IMR-90 (cell line): ENCODE data around the gene SYN1. TPM values are rescaled to one million over a fixed set of nuclear protein-coding genes. Genes with fewer than 3 reads are reported as not detected.

Source experiments
- ATAC-seq: fragments of 200-7000 bp; cut with Tn5 transposase; 2 replicates; pipeline ENCODE4 v1.9.1; 2020; ENCODE audit warnings: low read depth, mild to moderate bottlenecking, moderate library complexity
- BruUV-seq: library from RNA; stranded (reverse); fragments of 400-500 nt; replicated peaks from 2 replicates; lab custom pipeline; 2021; lab: Mats Ljungman, UMichigan
- CTCF ChIA-PET: fragments of 300-600 bp; formaldehyde crosslinking; extraction: SDS; loops from one replicate; lab custom pipeline; 2021; ENCODE audit warnings: antibody characterized with exemption; lab: Yijun Ruan, JAX
- POLR2A ChIA-PET: fragments of 300-600 bp; sonication (Branson Sonifier 250); formaldehyde crosslinking; loops from one replicate; lab custom pipeline; 2022; ENCODE audit warnings: antibody characterized with exemption; ENCODE audit not compliant: unreplicated experiment; lab: Charles Lee
- DNase-seq: peaks from one replicate; pipeline ENCODE4 v3.0.0; 2013
- H2AFZ ChIP-seq: replicated peaks from 2 replicates; pipeline ENCODE3; 2013; ENCODE audit warnings: low read length, mild to moderate bottlenecking; ENCODE audit not compliant: poor library complexity
- H2AK5ac ChIP-seq: 2 replicates; pipeline ENCODE4 v1.6.1; 2013; ENCODE audit warnings: low read depth, low read length, inconsistent platforms
- H2AK9ac ChIP-seq: replicated peaks from 2 replicates; pipeline ENCODE3; 2013; ENCODE audit warnings: mild to moderate bottlenecking, low read depth, low read length, moderate library complexity; ENCODE audit not compliant: poor library complexity
- H2BK120ac ChIP-seq: 2 replicates; pipeline ENCODE4 v1.6.1; 2013; ENCODE audit warnings: low read depth, low read length, inconsistent platforms
- H2BK15ac ChIP-seq: 3 replicates; pipeline ENCODE4 v1.6.1; 2013; ENCODE audit warnings: low read depth, low read length, inconsistent platforms
- H2BK20ac ChIP-seq: 2 replicates; pipeline ENCODE4 v1.6.1; 2013; ENCODE audit warnings: low read depth, mild to moderate bottlenecking, inconsistent platforms, low read length, moderate library complexity
- H2BK5ac ChIP-seq: 2 replicates; pipeline ENCODE4 v1.6.1; 2013; ENCODE audit warnings: mild to moderate bottlenecking, low read depth, low read length, inconsistent platforms; ENCODE audit not compliant: poor library complexity, severe bottlenecking
- H3K14ac ChIP-seq: replicated peaks from 2 replicates; pipeline ENCODE4 v1.6.1; 2013; ENCODE audit warnings: low read depth, low read length, inconsistent platforms
- H3K18ac ChIP-seq: 2 replicates; pipeline ENCODE4 v1.6.1; 2013; ENCODE audit warnings: low read depth, low read length, control low read depth
- H3K23ac ChIP-seq: 2 replicates; pipeline ENCODE4 v1.6.1; 2013; ENCODE audit warnings: low read depth, low read length, inconsistent platforms
- H3K27ac ChIP-seq: 2 replicates; pipeline ENCODE4 v1.5.1; 2013; ENCODE audit warnings: mild to moderate bottlenecking, control low read depth, low read length; ENCODE audit not compliant: insufficient read depth
- H3K27me3 ChIP-seq: 2 replicates; pipeline ENCODE4 v1.6.1; 2013; ENCODE audit warnings: low read length; ENCODE audit not compliant: control insufficient read depth, insufficient read depth
- H3K36me3 ChIP-seq: 2 replicates; pipeline ENCODE4 v1.6.1; 2013; ENCODE audit warnings: low read length, mixed read lengths; ENCODE audit not compliant: control insufficient read depth, insufficient read depth
- H3K4ac ChIP-seq: 2 replicates; pipeline ENCODE4 v1.6.1; 2013; ENCODE audit warnings: low read depth, low read length, inconsistent platforms
- H3K4me1 ChIP-seq: 2 replicates; pipeline ENCODE4 v1.6.1; 2013; ENCODE audit warnings: low read length, mixed read lengths; ENCODE audit not compliant: control insufficient read depth, insufficient read depth
- H3K4me2 ChIP-seq: 2 replicates; pipeline ENCODE4 v1.6.1; 2013; ENCODE audit warnings: low read depth, mild to moderate bottlenecking, control low read depth, low read length, moderate library complexity
- H3K4me3 ChIP-seq: 2 replicates; pipeline ENCODE4 v1.5.1; 2013; ENCODE audit warnings: low read depth, mild to moderate bottlenecking, control low read depth, low read length, moderate library complexity; ENCODE audit not compliant: insufficient read depth
- H3K56ac ChIP-seq: 2 replicates; pipeline ENCODE4 v1.6.1; 2013; ENCODE audit warnings: low read length, inconsistent platforms; ENCODE audit not compliant: insufficient read depth; ENCODE audit errors: extremely low read depth
- H3K79me1 ChIP-seq, 2 experiments: 2 replicates each; pipeline ENCODE4 v1.6.1; 2013; ENCODE audit warnings: low read length in 2 of 2, inconsistent platforms in 1 of 2, low read depth in 1 of 2
- H3K9ac ChIP-seq: 2 replicates; pipeline ENCODE4 v1.6.1; 2013; ENCODE audit warnings: low read depth, low read length, control low read depth
- H3K9me1 ChIP-seq: 2 replicates; pipeline ENCODE4 v1.6.1; 2013; ENCODE audit warnings: low read length, inconsistent platforms; ENCODE audit not compliant: insufficient read depth
- H3K9me3 ChIP-seq: 2 replicates; pipeline ENCODE4 v1.6.1; 2013; ENCODE audit warnings: low read length; ENCODE audit not compliant: control insufficient read depth, insufficient read depth
- H4K20me1 ChIP-seq: 2 replicates; pipeline ENCODE4 v1.6.1; 2013; ENCODE audit warnings: low read length, inconsistent platforms; ENCODE audit not compliant: insufficient read depth
- H4K5ac ChIP-seq: 2 replicates; pipeline ENCODE4 v1.6.1; 2013; ENCODE audit warnings: mild to moderate bottlenecking, low read depth, low read length, control low read depth
- H4K8ac ChIP-seq, 2 experiments: 2 replicates each; pipeline ENCODE4 v1.6.1; 2013; ENCODE audit warnings: low read depth in 2 of 2, low read length in 2 of 2, control low read depth in 1 of 2, inconsistent platforms in 1 of 2
- H4K91ac ChIP-seq: 2 replicates; pipeline ENCODE4 v1.6.1; 2013; ENCODE audit warnings: low read depth, low read length, inconsistent platforms; ENCODE audit not compliant: insufficient read depth
- CEBPB ChIP-seq: IDR thresholded peaks from 2 replicates; pipeline ENCODE4 v1.6.1; 2012; ENCODE audit warnings: low read depth, low read length, improper control_type of control experiment
- MAZ ChIP-seq: IDR thresholded peaks from 2 replicates; pipeline ENCODE4 v1.6.1; 2012; ENCODE audit warnings: low read depth, mild to moderate bottlenecking, low read length, improper control_type of control experiment, moderate library complexity, borderline replicate concordance
- MXI1 ChIP-seq: IDR thresholded peaks from 2 replicates; pipeline ENCODE4 v1.6.1; 2012; ENCODE audit warnings: low read depth, mild to moderate bottlenecking, low read length, moderate library complexity, borderline replicate concordance
- NFE2L2 ChIP-seq: fragments of 150-350 bp; IDR thresholded peaks from 2 replicates; pipeline ENCODE4 v1.6.1; 2016; ENCODE audit warnings: low read depth, mild to moderate bottlenecking, low read length
- RAD21 ChIP-seq: IDR thresholded peaks from 2 replicates; pipeline ENCODE4 v1.6.1; 2012; ENCODE audit warnings: low read length, improper control_type of control experiment
- RCOR1 ChIP-seq: IDR thresholded peaks from 2 replicates; pipeline ENCODE4 v1.6.1; 2012; ENCODE audit warnings: mild to moderate bottlenecking, low read length, improper control_type of control experiment; ENCODE audit not compliant: insufficient replicate concordance
- RFX5 ChIP-seq: IDR thresholded peaks from 2 replicates; pipeline ENCODE4 v1.8.0; 2012; ENCODE audit warnings: low read depth, mild to moderate bottlenecking, low read length, moderate library complexity
- SMC3 ChIP-seq: fragments of 150-350 bp; IDR thresholded peaks from 2 replicates; pipeline ENCODE4 v1.6.1; 2016; ENCODE audit warnings: low read depth, mild to moderate bottlenecking, antibody characterized with exemption, low read length, moderate library complexity
- WGBS, 2 experiments: methylation state at CpG; one replicate each; pipeline versions ENCODE4 v1.1.5 to v1.1.7; 2013; ENCODE audit warnings: missing lambda C conversion rate in 2 of 2; ENCODE audit not compliant: insufficient read length in 1 of 2; ENCODE audit errors: extremely low coverage in 2 of 2; 5-methylcytosine and 5-hydroxymethylcytosine counted together
- dilution Hi-C: fragments of 300-500 bp; cut with HindIII; formaldehyde crosslinking; loops from one replicate; pipeline ENCODE4 v1.14.3; 2018; ENCODE audit warnings: low sequenced_read_pairs; ENCODE audit not compliant: unreplicated experiment
- in situ Hi-C: fragments of 300-500 bp; cut with MboI; formaldehyde crosslinking; loops from 3 replicates; pipeline ENCODE4 v1.14.3; 2019; ENCODE audit warnings: low sequenced_read_pairs, inconsistent platforms, mixed read lengths
- intact Hi-C: fragments of 100-400 bp; cut with micrococcal nuclease; formaldehyde crosslinking; loops from 2 replicates; pipeline ENCODE4 v1.10.0; 2022
- polyA plus RNA-seq, 3 experiments: library from polyadenylated mRNA; depleted of rRNA; stranded (reverse); fragments of >200 nt; gene quantifications; 2 replicates each; pipeline ENCODE4 v1.2.3, GENCODE V29; 2012; ENCODE audit warnings: low replicate concordance in 1 of 3
- total RNA-seq: library from RNA; depleted of rRNA; stranded (reverse); fragments of >200 nt; gene quantifications from 2 replicates; pipeline ENCODE4 v1.2.3, GENCODE V29; 2012
- TF ChIP-seq, protein P1 (sequence below): fragments of 150-350 bp; IDR thresholded peaks from 2 replicates; pipeline ENCODE4 v1.6.1; 2016; ENCODE audit warnings: low read depth, mild to moderate bottlenecking, low read length, moderate library complexity, borderline replicate concordance
- TF ChIP-seq, protein P2 (sequence below): conservative IDR thresholded peaks from 2 replicates; pipeline ENCODE4 v1.5.1; 2012; ENCODE audit warnings: mild to moderate bottlenecking, low read depth, low read length, improper control_type of control experiment

SYN1 gene
- total and polyA plus RNA-seq, 2 of the 4 experiments (the other 2 are of a cell fraction): under 0.01 to 0.56 TPM

- POLR2A ChIA-PET: no interaction called here
- Histone ChIP-seq H2BK5ac (no peak overlapping the region), H3K56ac (no peak overlapping the region), H3K14ac (no peak overlapping the region), H3K23ac (no peak overlapping the region), H3K4me3 (no peak overlapping the region), H4K8ac (peak overlapping the region in 1 of 2 experiments; percentile 55; a peak in 2 of 4 replicates), H3K9me3 (no peaks in the 10 kb centered on the region; the same call in 1 of the 2 replicates), H2AK5ac (peak overlapping the region; percentile 40; the same call in 1 of the 2 replicates), H4K91ac (no peak overlapping the region; the same call in 1 of the 2 replicates), H3K27ac (peak overlapping the region; percentile 36; the same call in 1 of the 2 replicates), H3K9me1 (peaks cover 16% of the 10 kb centered on the region), H4K20me1 (no peaks in the 10 kb centered on the region), H2BK20ac (no peak overlapping the region), H3K27me3 (no peaks in the 10 kb centered on the region), H3K79me1 (peaks cover 0 to 7% of the 10 kb centered on the region in 2 experiments; a peak in 1 of 4 replicates), H3K4me2 (no peak overlapping the region), H2AK9ac (peak overlapping the region; percentile 19), H3K18ac (no peak overlapping the region; the same call in 1 of the 2 replicates), H3K36me3 (peaks cover 13% of the 10 kb centered on the region; the same call in 1 of the 2 replicates), H2BK15ac (no peak overlapping the region), H3K9ac (no peak overlapping the region), H2BK120ac (peak overlapping the region; percentile 58; the same call in 1 of the 2 replicates), H3K4me1 (peaks cover 31% of the 10 kb centered on the region), H3K4ac (peak overlapping the region; percentile 51), H4K5ac (peak overlapping the region; percentile 9; the same call in 1 of the 2 replicates), H2AFZ (peak overlapping the region; percentile 67)
- ATAC-seq (no peak), DNase-seq (no peak)
- intact Hi-C loops (no loop called here), in situ Hi-C loops (no loop called here), dilution Hi-C loops (no loop called here)
- TF ChIP-seq RFX5: no peak
- TF ChIP-seq SMC3: no peak
- TF ChIP-seq MXI1: no peak
- no peak for TF ChIP-seq NFE2L2
- TF ChIP-seq, protein P1, sequence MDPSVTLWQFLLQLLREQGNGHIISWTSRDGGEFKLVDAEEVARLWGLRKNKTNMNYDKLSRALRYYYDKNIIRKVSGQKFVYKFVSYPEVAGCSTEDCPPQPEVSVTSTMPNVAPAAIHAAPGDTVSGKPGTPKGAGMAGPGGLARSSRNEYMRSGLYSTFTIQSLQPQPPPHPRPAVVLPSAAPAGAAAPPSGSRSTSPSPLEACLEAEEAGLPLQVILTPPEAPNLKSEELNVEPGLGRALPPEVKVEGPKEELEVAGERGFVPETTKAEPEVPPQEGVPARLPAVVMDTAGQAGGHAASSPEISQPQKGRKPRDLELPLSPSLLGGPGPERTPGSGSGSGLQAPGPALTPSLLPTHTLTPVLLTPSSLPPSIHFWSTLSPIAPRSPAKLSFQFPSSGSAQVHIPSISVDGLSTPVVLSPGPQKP: no peak
- no peak for TF ChIP-seq RCOR1
- TF ChIP-seq, protein P2, sequence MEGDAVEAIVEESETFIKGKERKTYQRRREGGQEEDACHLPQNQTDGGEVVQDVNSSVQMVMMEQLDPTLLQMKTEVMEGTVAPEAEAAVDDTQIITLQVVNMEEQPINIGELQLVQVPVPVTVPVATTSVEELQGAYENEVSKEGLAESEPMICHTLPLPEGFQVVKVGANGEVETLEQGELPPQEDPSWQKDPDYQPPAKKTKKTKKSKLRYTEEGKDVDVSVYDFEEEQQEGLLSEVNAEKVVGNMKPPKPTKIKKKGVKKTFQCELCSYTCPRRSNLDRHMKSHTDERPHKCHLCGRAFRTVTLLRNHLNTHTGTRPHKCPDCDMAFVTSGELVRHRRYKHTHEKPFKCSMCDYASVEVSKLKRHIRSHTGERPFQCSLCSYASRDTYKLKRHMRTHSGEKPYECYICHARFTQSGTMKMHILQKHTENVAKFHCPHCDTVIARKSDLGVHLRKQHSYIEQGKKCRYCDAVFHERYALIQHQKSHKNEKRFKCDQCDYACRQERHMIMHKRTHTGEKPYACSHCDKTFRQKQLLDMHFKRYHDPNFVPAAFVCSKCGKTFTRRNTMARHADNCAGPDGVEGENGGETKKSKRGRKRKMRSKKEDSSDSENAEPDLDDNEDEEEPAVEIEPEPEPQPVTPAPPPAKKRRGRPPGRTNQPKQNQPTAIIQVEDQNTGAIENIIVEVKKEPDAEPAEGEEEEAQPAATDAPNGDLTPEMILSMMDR: no peak
- TF ChIP-seq RAD21: no peak
- TF ChIP-seq MAZ: no peak
- no peak for TF ChIP-seq CEBPB
- CTCF ChIA-PET: no interaction called here
- 30% methylated on average over 2 of the region's 27 CpGs; no CpG with 5 or more reads in 1 of the 2 experiments for WGBS, 2 experiments
- BruUV-seq: no TSS peak
Observed at GRCh38 chrX:47574547-47575301, 44.9 kb downstream of the SYN1 start.
